ENCODE data around the gene C1QTNF8.

Gene C1QTNF8

GRCh38 chr16:1105888-1106620 is 10.0 kb upstream of the C1QTNF8 start:
- peaks cover 11% of the 10 kb centered on the region; the same call in 1 of the 2 replicates for H3K27me3 ChIP-seq (ENCODE audit: low read depth, low read length)
- H3K4me2 ChIP-seq (ENCODE audit: low read length): peak overlapping the region; percentile 47
- no peak overlapping the region for H3K9ac ChIP-seq (ENCODE audit: low read length)
- no peaks in the 10 kb centered on the region for H4K20me1 ChIP-seq (ENCODE audit: insufficient read depth, low read length)
- H2AFZ ChIP-seq (ENCODE audit: low read depth, low read length): peak overlapping the region; percentile 46; the same call in 1 of the 2 replicates
- H3K27ac ChIP-seq (ENCODE audit: low read length): no peak overlapping the region
- no peaks in the 10 kb centered on the region for H3K9me3 ChIP-seq (ENCODE audit: insufficient read depth, low read length)
- peak overlapping the region; percentile 53 for H3K4me3 ChIP-seq (ENCODE audit: low read length)
- peaks cover 7% of the 10 kb centered on the region; the same call in 1 of the 2 replicates for H3K4me1 ChIP-seq (ENCODE audit: low read length)
- H3K79me2 ChIP-seq (ENCODE audit: low read length): no peaks in the 10 kb centered on the region
- H3K36me3 ChIP-seq (replicated peaks; ENCODE audit: low read depth, low read length): no peaks in the 10 kb centered on the region
- TF ChIP-seq CTCF (IDR thresholded peaks at IDR 0.05; ENCODE audit: low read depth, low read length) (peak; percentile 64), EZH2phosphoT487 (IDR thresholded peaks at IDR 0.05; ENCODE audit: low read depth) (no peak)

- H3K36me3 ChIP-seq (replicated peaks; ENCODE audit: low read depth, low read length): no peaks in the 10 kb centered on the region
- no peak overlapping the region for H3K4me2 ChIP-seq (ENCODE audit: low read length)
- peaks cover 11% of the 10 kb centered on the region; the same call in 1 of the 2 replicates for H3K27me3 ChIP-seq (ENCODE audit: low read depth, low read length)
- no peak overlapping the region for H3K9ac ChIP-seq (ENCODE audit: low read length)
- no peaks in the 10 kb centered on the region for H4K20me1 ChIP-seq (ENCODE audit: insufficient read depth, low read length)
- no peaks in the 10 kb centered on the region for H3K4me1 ChIP-seq (ENCODE audit: low read length)
- H3K9me3 ChIP-seq (ENCODE audit: insufficient read depth, low read length): no peaks in the 10 kb centered on the region
- no peaks in the 10 kb centered on the region for H3K79me2 ChIP-seq (ENCODE audit: low read length)
- no peak for TF ChIP-seq CTCF (IDR thresholded peaks at IDR 0.05; ENCODE audit: low read depth, low read length)
- no peak overlapping the region for H3K27ac ChIP-seq (ENCODE audit: low read length)
- no peak overlapping the region for H2AFZ ChIP-seq (ENCODE audit: low read depth, low read length)
- H3K4me3 ChIP-seq (ENCODE audit: low read length): no peak overlapping the region
These were observed 7.6 kb upstream of the C1QTNF8 start for GRCh38 chr16:1103636-1103980.

GRCh38 chr16:1102921-1103635 is 7.0 kb upstream of the C1QTNF8 start:
- no peak overlapping the region for H2AFZ ChIP-seq (ENCODE audit: low read depth, low read length)
- no peak overlapping the region for H3K27ac ChIP-seq (ENCODE audit: low read length)
- no peak overlapping the region for H3K9ac ChIP-seq (ENCODE audit: low read length)
- H3K79me2 ChIP-seq (ENCODE audit: low read length): no peaks in the 10 kb centered on the region
- H3K4me1 ChIP-seq (ENCODE audit: low read length): no peaks in the 10 kb centered on the region
- TF ChIP-seq CTCF (IDR thresholded peaks at IDR 0.05; ENCODE audit: low read depth, low read length) (peak; percentile 52), EZH2phosphoT487 (IDR thresholded peaks at IDR 0.05; ENCODE audit: low read depth) (no peak)
- H3K4me2 ChIP-seq (ENCODE audit: low read length): peak overlapping the region; percentile 47; the same call in 1 of the 2 replicates
- H3K27me3 ChIP-seq (ENCODE audit: low read depth, low read length): peaks cover 11% of the 10 kb centered on the region; the same call in 1 of the 2 replicates
- H3K36me3 ChIP-seq (replicated peaks; ENCODE audit: low read depth, low read length): no peaks in the 10 kb centered on the region
- no peak overlapping the region for H3K4me3 ChIP-seq (ENCODE audit: low read length)
- H3K9me3 ChIP-seq (ENCODE audit: insufficient read depth, low read length): no peaks in the 10 kb centered on the region
- no peaks in the 10 kb centered on the region for H4K20me1 ChIP-seq (ENCODE audit: insufficient read depth, low read length)

- Histone ChIP-seq H3K4me2 (ENCODE audit: low read length) (no peak overlapping the region), H4K20me1 (ENCODE audit: insufficient read depth, low read length) (no peaks in the 10 kb centered on the region), H3K4me3 (ENCODE audit: low read length) (no peak overlapping the region), H3K36me3 (replicated peaks; ENCODE audit: low read depth, low read length) (no peaks in the 10 kb centered on the region), H2AFZ (ENCODE audit: low read depth, low read length) (no peak overlapping the region), H3K27ac (ENCODE audit: low read length) (no peak overlapping the region), H3K4me1 (ENCODE audit: low read length) (no peaks in the 10 kb centered on the region), H3K27me3 (ENCODE audit: low read depth, low read length) (peaks cover 11% of the 10 kb centered on the region; the same call in 1 of the 2 replicates), H3K9ac (ENCODE audit: low read length) (no peak overlapping the region), H3K9me3 (ENCODE audit: insufficient read depth, low read length) (no peaks in the 10 kb centered on the region), H3K79me2 (ENCODE audit: low read length) (no peaks in the 10 kb centered on the region)
- TF ChIP-seq CTCF (IDR thresholded peaks at IDR 0.05; ENCODE audit: low read depth, low read length) (no peak), EZH2phosphoT487 (IDR thresholded peaks at IDR 0.05; ENCODE audit: low read depth) (no peak)
These were observed 6.3 kb upstream of the C1QTNF8 start for GRCh38 chr16:1102333-1102700.

All from OCI-LY3 (cell line).